Measurements from ENCODE around the gene WASF2. TPM values are rescaled to one million over a fixed set of nuclear protein-coding genes. Genes with fewer than 3 reads are reported as not detected.
A peak's percentile ranks its signal among the peaks of the same experiment; 100 is the strongest.

WASF2 gene
- total RNA-seq, 1 experiment from 2014 or later = 65.9 TPM

DNA sequence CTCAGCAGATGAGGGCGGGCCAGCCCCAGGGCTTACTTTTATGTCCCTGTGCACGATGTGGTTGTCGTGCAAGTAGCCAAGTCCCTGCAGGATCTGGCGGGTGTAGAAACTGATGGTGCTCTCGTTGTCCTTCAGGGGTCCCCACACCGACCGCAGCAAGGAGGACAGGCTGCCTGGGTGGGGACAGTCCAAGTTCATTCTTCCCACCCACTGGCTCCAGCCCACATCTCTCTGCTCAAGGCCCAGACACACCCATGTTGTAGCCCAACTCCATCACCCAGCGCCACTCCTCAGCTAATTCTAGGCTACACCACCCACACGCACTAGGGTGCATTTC, 130.2 kb downstream of the WASF2 start:
- no peaks in the 10 kb centered on the region for H3K9me3 ChIP-seq (ENCODE audit: control insufficient read depth, low read depth, low read length)
- H2BK15ac ChIP-seq (ENCODE audit: low read depth, low read length) = no peak overlapping the region
- Mint-ChIP-seq H3K27me3 (ENCODE audit: low read depth) (peaks cover 64% of the 10 kb centered on the region), H3K4me3 (peak overlapping the region; percentile 70 to 81), H3K27ac (no peak overlapping the region; a peak in 1 of 7 replicates), H3K9me3 (no peaks in the 10 kb centered on the region; a peak in 1 of 5 replicates), H3K4me1 (peaks cover 16 to 32% of the 10 kb centered on the region in 2 experiments), H3K36me3 (ENCODE audit: insufficient read depth in 1 of 3, low read depth in 3 of 3) (peaks cover 0 to 13% (median 3%) of the 10 kb centered on the region in 3 experiments; a peak in 4 of 7 replicates)
- DNase-seq = no peak
- no peak overlapping the region for H3K18ac ChIP-seq (ENCODE audit: insufficient read length, low read depth, low read length)
- H4K5ac ChIP-seq (ENCODE audit: insufficient read length, low read depth, low read length) = no peak overlapping the region
- H2AK5ac ChIP-seq (ENCODE audit: insufficient read length, low read length) = no peak overlapping the region
- H2AFZ ChIP-seq (ENCODE audit: low read length) = no peak overlapping the region
- no CpG with 5 or more reads among the region's 9 CpGs for WGBS (ENCODE audit: extremely low coverage, insufficient read length, low lambda C conversion rate)
- H3K27me3 ChIP-seq (ENCODE audit: insufficient read depth, low read length) = peaks cover 19% of the 10 kb centered on the region; the same call in 1 of the 2 replicates
- H3K79me1 ChIP-seq (ENCODE audit: insufficient read depth, low read depth, low read length, poor library complexity, severe bottlenecking) = no peaks in the 10 kb centered on the region
- H3K14ac ChIP-seq (ENCODE audit: insufficient read depth, low read length) = 0 out of 2 replicates have a peak overlapping the region, but pooled peaks have one; percentile 11
- no peak overlapping the region for H2BK20ac ChIP-seq (ENCODE audit: low read depth, low read length, poor library complexity, severe bottlenecking)
- H3T11ph ChIP-seq (ENCODE audit: low read length) = no peak overlapping the region
- H3K4ac ChIP-seq (ENCODE audit: low read depth, low read length) = no peak overlapping the region
- H3K27ac ChIP-seq (ENCODE audit: insufficient read length, low read depth, low read length) = no peak overlapping the region
- TF ChIP-seq CTCF (conservative IDR thresholded peaks at IDR 0.05) = no peak
- no peak overlapping the region for H2BK120ac ChIP-seq (ENCODE audit: low read depth, low read length, poor library complexity, severe bottlenecking)
- H3K4me2 ChIP-seq (ENCODE audit: insufficient read depth, insufficient read length, low read length) = peak overlapping the region; percentile 84
- H3K79me2 ChIP-seq (ENCODE audit: insufficient read depth, low read length) = no peaks in the 10 kb centered on the region
- H4K20me1 ChIP-seq (ENCODE audit: control insufficient read depth, insufficient read depth, insufficient read length) = peaks cover 4% of the 10 kb centered on the region
- H3K23me2 ChIP-seq (ENCODE audit: insufficient read length, low read depth, low read length, poor library complexity, severe bottlenecking) = peaks cover 13% of the 10 kb centered on the region
- no peak overlapping the region for H2BK12ac ChIP-seq (ENCODE audit: insufficient read length, low read depth, low read length)
- no peak overlapping the region for H3K23ac ChIP-seq (ENCODE audit: insufficient read length, low read depth, low read length)
- peaks cover 3% of the 10 kb centered on the region; the same call in 1 of the 2 replicates for H3K4me1 ChIP-seq (ENCODE audit: insufficient read depth, low read length)
- H3K9ac ChIP-seq (ENCODE audit: extremely low read depth, insufficient read length, low read length) = no peak overlapping the region
- no peak overlapping the region for H4K8ac ChIP-seq (replicated peaks; ENCODE audit: insufficient read length, low read depth, low read length)
- H2BK5ac ChIP-seq (ENCODE audit: insufficient read length, low read length) = no peak overlapping the region
- H3K56ac ChIP-seq (ENCODE audit: insufficient read length, low read depth, low read length) = no peak overlapping the region
- no peak overlapping the region for H4K91ac ChIP-seq (ENCODE audit: insufficient read length, low read depth, low read length)
